Inferior parietal cortex (tissue), 1 donor: ENCODE measurements around the gene PYGB.
A peak's percentile ranks its signal among the peaks of the same experiment; 100 is the strongest.
"Not testable (repeated sequence)": the region's sequence is repeated elsewhere in the genome, so short reads cannot be mapped to it uniquely, and the experiment has no call there.

Experiments used
- DNase-seq: peaks from one replicate; pipeline ENCODE4 v3.0.0-alpha.2; 2016; ENCODE audit errors: extremely low spot score

Gene PYGB

DNA sequence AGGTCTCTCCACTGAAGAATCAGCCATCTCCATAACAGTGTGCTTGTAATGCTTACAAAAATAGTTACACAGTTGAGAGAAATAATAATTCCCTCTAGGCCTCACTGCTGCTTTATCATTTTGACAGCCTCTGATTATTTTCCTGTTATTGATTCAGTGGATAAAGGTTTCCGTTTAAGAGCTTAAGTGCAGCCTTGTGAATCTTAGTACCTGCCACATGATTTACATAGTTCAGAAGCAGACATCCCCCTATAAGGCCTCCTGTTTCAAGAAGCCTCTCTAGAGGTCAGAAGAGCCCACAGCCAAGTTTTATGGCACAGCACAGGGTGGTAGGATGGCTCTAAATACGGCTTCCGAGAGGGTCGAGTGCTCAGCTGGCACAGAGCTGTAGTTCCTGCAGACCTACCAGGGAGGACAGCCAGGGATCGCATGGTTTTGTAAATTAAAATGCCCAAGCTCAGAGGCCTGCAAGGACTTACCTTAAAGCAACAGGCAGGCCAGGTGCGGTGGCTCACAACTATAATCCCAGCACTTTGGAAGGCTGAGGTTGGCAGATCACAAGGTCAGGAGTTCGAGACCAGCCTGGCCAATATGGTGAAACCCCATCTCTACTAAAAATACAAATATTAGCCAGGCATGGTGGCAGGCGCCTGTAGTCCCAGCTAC, 17.6 kb upstream of the PYGB start:
- DNase-seq: no peak

DNA sequence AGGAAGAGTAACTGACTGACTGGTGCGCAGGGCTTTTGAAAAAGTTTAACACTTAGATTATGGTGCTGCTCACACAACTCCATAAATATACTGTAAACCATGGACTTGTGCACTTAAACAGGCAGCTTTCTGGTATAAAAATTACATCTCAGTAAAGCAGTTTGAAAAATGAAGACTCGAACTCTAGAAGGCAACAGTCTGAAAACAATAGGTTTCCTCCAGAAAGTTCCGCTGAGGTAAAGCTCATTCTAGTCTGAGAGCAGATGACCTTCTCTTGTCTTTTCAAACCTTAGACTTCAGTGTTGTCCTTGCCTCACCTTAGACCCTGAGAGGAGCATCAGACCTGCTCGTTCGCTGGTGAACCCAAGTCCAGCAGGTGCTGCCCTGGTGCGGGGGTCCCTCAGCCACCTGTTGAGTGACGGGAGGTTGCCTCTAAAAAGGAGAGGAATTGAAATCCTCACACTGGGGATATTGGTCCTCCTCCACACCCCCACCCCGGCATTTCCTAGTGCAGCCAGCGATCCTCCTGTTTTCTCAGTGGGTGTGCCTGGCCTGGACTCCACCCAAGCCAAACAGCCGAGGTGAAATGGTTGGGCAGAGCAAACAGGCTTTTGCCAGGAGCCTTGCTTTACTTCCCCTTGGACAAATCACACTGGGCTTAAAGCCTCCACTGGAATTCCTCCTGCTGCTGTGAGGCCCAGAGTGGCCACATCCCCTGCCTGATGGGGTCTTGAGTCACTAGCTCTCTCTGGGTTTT, 14.7 kb upstream of the PYGB start:
- no peak for DNase-seq

DNA sequence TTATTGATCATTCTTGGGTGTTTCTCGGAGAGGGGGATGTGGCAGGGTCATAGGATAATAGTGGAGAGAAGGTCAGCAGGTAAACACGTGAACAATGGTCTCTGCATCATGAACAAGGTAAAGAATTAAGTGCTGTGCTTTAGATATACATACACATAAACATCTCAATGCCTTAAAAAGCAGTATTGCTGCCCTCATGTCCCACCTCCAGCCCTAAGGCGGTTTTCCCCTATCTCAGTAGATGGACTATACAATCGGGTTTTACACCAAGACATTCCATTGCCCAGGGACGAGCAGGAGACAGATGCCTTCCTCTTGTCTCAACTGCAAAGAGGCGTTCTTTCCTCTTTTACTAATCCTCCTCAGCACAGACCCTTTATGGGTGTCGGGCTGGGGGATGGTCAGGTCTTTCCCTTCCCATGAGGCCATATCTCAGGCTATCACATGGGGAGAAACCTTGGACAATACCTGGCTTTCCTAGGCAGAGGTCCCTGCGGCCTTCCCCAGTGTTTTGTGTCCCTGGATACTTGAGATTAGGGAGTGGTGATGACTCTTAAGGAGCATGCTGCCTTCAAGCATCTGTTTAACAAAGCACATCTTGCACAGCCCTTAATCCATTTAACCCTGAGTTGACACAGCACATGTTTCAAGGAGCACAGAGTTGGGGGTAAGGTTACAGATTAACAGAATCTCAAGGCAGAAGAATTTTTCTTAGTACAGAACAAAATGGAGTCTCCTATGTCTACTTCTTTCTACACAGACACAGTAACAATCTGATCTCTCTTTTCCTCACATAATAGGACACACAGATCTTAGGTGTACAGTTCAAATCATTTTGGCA, 13.7 kb upstream of the PYGB start:
- DNase-seq: not testable (repeated sequence)

DNA sequence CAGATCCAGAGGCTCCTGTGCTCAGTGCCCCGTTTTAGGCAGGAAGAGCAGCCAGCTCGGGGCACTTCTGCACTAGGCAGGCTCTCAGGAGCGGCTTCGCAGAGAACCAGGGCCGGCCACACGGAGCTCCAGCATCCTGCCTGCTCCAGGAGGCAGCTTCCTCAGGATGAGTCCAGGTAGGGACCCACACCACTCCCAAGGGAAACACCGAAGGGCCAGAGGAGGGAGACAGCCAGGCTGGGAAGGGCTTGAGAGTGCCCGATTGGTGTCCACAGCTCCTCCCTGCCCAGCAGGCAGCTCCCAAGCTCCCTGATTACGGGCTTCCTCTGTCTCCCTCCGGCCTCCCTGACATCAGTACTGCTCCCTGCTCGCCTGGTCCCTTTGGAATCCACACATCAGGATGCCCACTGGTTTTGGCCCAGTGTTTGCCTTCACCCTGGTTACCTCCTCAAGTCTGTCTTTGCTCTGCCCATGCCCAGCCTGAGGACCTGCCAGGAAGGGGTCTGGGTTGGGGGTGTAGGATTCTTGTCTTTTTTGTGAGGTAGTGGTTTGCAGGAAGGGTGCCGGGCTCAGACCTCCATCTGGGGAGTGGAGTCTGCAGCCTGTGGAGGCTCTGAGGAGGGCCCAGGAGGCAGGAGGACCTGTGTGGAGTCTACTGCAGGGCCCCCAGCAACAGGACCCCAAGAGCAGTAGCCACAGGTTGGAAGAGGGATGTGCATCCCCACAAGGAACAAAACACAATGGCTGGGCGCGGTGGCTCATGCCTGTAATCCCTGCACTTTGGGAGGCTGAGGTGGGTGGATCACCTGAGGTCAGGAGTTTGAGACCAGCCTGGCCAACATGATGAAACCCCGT, 11.2 kb upstream of the PYGB start:
- no peak for DNase-seq

DNA sequence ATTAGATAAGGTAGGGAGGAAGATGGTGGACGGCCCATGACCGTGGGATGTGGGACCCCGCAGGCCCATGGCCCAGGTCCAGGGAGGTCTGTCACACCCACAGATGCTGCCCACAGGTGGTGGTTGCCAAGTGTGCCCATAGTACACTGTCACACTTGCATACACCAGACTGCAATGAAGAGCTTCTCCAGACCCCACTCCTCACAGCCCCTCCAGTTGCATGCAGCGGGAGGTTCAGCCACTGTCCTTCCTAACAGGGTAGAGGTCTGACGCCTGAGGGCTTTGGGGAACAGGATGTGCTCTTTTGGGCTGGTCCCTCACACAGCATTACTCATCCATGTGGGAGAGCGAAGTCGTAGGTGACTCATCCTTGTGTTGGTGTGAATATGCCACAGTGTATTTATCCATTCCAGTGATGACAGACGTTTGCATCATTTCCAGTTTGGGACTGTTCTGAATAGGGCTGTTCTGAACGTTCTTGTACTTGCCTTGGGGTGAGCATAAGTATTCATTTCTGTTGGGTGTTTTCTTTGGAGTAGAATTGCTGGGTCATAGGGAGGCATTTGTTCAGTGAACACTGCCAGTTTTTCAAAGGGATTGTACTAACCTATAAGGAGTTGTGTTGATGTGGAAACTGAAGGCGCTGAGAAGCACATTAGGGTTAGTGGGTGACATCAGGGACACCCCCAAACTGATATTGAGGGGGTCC, 10.1 kb upstream of the PYGB start:
- peak; percentile 73 for DNase-seq

DNA sequence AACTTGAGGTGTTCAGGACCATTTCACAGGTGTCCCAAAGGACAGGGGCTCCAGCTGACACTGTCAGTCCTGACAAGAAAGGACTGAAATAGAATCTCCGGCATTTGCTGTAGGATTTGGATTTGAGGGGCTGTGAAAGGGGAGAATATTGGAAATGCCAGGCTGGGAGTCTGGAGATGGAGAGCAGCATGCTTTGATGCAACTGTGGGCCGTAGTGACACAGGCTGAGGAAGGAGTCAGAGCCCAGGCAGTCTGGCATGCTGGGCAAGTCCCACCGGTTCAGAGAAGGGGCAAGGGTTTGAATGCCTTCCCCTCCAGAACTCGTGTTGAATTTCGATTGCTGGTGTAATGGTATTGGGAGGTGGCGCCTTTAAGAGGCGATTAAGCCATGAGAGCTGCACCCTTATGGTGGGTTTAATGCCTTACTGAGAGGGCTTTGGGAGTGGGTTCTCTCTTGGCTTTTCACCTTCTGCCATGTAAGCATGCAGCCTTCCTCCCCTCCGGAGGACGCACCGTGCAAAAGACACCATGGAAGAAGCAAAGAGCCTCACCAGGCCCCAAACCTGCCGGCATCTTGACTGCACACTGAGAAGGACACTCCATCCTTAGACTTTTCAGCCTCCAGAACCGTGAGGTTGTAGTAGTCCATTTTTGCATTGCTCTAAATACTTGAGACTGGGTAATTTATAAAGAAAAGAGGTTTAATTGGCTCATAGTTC, 9.4 kb upstream of the PYGB start:
- no peak for DNase-seq

DNA sequence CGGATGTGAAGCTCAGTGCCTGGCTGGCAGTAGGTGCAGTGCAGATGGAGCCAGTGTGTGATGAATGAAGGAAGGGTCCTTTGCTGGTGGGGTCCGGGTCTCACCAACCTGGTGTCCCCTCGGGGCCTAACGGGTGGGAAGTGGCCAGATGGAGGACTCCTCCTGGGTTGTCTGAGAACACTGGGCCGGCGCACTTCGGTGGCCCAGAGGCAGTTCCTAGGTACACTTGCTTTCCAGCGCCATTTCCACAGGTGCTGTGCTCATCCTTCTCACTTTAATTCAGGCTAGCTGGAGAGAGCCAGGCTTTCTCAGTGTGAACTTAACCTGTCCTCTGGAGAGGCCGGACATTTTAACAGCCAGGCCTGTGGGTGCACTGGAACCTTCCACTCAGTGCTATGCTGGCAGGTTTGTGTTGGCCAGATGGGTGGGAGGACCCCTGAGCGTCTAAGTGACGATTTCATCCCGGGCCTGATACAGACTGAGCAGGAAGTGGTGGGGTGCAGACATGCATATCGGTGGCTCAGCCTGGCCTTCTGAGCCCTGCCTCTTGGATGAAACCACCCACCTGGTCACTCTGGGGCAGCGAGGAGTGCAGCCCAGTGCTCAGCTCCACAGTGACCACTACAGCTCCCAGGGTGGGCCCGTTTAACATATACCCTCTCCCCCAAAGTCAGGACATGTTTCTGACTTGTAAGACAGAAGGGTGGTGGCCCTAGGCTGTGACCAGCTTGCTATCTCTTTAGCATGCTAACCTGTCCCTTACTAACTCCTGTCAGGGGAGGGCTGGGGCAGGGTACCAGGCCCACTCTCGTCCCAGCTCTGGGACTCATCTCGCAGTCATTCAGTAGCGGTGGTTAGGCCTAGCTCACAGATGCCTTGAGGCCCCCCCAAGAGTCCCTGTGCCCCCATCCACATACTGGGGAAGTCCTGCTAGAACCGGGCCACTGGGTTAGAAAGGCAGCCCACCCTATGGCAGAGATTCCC, 8.2 kb upstream of the PYGB start:
- no peak for DNase-seq

DNA sequence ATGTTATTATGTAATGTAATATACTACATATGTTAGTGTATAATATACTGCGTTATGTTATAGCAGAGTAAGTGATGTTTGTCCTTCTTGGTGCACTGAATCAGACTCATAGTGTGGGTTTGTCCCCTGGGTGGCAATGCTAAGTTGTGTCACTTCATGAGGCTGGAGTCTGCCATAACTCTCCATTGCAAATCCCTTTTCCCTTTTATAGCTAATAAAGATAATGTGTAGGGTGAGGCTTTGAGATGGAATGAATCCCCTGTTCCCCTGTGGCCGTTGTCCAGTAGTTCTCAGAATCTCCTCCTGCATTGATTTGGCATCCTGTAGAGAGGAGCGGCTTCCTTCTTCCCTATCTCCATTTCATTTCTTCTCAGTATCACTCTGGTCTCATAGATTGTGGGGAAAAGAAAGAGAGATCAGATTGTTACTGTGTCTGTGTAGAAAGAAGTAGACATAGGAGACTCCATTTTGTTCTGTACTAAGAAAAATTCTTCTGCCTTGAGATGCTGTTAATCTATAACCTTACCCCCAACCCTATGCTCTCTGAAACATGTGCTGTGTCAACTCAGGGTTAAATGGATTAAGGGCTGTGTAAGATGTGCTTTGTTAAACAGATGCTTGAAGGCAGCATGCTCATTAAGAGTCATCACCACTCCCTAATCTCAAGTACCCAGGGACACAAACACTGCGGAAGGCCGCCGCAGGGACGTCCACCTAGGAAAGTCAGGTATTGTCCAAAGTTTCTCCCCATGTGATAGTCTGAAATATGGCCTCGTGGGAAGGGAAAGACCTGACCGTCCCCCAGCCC, 6.8 kb upstream of the PYGB start:
- not testable (repeated sequence) for DNase-seq

DNA sequence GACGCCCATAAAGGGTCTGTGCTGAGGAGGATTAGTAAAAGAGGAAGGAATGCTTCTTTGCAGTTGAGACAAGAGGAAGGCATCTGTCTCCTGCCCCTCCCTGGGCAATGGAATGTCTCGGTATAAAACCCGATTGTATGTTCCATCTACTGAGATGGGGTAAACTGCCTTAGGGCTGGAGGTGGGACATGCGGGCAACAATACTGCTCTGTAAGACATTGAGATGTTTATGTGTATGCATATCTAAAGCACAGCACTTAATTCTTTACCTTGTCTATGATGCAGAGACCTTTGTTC, 6.3 kb upstream of the PYGB start:
- not testable (repeated sequence) for DNase-seq

DNA sequence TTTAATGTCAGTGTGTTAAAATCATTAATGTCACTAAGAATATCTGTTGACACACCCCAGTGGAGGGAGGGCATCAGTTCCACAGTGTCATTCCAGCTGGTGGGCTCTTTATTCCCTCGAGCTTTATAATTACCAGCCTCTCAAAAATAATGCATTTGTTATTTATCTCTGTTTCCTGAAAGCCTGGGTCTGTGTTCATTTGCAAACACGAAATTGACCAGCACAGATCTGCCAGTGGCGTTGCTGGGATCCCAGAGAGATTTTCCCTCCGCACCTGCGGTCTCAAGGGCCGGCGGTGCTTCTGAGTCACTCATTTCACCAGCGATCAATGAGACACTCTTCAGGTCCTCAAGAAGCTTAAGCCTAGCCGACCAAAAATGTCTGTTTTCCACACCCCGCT, 5.7 kb upstream of the PYGB start:
- DNase-seq: no peak

DNA sequence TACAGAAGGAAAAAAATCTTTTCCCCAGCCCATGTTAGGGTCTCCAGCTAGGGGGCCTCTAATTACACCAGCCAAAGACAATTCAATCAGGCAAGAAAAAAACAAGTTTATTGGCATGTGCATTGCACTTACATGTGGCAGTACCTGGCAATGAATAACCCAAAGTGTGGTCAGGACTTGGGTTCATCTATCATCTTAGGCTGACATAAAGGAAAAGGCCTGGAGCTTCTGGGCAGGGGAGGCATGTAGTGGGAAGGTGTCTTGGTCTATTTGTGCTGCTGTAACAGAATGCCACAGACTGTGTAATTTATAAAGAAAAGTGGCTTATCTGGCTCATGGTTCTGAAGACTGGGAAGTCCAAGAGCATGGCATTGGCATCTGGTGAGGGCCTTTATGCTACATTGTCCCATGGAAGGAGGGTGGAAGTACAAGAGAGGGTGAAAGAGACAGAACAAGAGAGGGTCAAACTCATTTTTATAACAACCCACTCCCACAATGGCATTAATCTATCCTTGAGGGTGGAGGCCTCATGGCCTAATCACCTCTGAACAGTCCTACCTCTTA, 4.4 kb upstream of the PYGB start:
- no peak for DNase-seq

DNA sequence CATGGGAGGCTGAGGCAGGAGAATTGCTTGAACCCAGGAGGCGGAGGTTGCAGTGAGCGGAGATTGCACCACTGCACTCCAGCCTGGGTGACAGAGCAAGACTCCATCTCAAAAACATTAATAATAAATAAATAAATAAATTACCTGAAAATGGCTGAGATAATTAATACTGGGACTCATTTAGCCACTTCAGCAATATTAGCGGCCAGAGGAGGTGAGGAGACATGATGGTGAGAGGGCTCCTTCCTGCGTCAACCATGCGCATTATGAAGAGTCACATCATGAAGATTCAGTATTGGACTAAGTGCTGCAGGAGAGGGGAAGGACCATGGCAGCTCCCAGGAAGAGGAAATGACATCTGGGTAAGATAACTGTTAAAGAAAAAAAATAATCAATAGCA, 2.9 kb upstream of the PYGB start:
- DNase-seq: no peak

DNA sequence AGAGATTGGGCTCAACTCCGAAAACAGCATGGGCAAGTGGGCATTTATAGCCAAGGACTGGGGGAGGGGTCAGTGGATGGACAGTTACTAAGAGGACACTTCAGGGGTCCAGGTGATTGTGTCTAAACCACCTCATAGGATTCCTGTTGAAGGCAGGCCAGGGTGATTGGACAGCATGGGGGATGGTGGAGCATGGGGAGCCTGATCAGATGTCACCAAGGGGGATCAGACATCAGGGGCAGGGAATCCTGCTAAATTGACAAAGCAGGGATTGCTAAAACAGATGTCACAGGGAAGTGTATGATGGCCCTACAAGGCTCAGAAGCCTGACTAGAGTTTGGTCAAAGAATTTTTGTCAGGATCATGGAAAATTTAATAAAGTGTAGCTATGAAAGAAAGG, 2.4 kb upstream of the PYGB start:
- no peak for DNase-seq

DNA sequence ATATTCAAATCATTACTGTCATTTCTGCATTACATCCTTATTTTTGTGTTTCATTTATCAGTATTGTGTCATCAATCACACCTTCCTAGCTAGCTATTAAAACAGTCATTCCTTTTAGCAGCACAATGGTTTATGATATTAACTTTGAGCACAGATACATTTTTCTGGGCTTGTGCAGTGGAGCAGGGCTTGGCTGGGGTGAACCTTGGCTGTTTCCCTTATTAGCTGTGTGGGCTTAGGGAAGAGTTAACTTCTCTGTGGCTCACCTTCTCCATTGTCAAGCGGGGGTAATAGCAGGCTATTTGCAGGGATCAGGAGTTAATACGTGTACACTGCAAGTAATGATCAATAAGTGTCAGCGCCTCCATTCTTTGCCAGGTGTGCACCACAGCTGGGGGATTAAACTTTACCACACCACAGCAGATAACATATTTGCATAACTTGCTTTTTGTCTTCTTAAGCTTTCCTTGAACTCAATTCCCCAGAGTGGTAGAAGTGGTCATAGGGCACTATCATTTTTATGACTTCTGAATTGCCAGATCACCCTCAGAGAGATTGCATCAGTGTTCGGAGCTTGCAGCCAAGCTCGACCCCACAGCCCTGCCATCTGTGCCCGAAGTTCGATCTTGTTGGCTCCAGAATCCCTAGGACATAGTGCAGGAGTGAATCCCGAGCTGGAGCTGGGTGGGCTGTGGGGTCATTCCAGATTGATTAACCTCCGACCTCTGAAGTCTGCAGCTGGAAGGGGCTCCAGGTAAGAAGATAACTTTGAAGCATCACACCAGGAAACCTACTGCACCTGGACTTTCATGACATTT, 1.5 kb upstream of the PYGB start:
- DNase-seq: no peak

DNA sequence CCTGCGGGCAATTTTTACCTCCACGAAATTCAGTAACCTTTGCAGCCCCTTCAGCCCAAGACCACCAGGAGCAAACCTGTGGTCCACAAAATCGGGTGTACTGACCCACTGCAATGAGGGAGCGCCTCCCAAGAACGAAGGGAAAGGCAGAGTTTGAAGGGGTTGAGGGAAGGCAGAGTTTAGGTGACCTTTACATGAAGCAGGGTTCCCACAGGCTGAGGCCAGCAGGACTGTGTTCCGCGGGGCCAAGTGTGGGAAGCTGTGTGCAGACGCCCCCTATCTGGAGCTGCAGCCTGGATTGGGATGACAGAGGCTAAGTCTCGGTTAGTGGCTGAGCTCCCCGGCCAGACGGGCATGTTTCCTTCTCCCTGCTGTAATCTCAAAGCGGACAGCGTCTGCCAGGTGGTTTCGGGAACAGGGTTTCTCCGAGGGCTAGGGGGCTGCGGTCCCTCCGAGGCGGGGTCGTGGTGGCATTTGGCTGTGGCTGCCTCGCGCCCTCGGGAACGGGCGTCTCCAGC, 826 bp upstream of the PYGB start:
- DNase-seq: peak; percentile 54

DNA sequence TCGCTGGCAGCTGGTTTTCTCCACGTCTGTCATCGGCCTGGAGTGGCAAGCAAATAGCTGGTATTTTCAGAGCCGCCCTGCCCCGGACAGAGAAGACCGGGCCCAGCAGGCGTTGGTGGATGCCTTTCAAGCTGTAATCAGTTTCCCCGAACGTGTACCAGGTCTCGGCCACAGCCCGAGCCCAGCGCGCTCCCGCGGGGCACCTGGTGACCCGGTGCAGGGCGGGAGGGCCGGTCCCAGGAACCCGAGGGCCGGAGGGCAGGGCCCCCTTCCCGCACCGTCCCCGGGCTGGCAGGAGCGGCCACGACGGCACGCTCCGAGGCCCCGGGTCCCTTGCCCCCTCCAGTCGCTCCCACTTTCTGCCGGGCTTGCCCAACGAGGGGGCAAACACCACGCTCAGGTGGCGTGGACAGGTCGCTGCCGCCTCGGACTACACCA, 348 bp upstream of the PYGB start:
- no peak for DNase-seq

DNA sequence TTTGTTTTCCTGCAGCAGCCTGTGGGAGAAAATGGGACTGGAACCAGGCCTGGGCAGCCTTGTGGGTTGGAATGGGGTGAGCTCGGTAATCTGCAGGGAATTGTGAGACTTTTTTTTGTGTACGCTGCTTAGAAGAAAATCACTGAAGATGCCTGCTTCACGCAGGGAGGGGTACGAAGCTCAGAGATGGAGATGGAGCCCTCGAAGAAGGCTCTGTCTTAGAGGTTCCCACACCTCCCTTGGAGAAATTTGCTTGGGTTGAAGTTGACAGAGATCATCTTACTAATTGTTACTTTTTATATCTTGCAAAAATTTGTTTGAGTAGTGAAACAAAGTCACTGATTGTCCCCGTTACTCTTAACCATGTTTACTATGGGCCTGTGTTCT, 894 bp downstream of the PYGB start:
- DNase-seq: peak; percentile 53
